ENCODE measurements around the gene CDKN1C.

CDKN1C gene

GRCh38 chr11:2890466-2891294, 5.1 kb upstream of the CDKN1C start:
- no peak for DNase-seq (ENCODE audit: low read depth in 3 of 3)

DNA sequence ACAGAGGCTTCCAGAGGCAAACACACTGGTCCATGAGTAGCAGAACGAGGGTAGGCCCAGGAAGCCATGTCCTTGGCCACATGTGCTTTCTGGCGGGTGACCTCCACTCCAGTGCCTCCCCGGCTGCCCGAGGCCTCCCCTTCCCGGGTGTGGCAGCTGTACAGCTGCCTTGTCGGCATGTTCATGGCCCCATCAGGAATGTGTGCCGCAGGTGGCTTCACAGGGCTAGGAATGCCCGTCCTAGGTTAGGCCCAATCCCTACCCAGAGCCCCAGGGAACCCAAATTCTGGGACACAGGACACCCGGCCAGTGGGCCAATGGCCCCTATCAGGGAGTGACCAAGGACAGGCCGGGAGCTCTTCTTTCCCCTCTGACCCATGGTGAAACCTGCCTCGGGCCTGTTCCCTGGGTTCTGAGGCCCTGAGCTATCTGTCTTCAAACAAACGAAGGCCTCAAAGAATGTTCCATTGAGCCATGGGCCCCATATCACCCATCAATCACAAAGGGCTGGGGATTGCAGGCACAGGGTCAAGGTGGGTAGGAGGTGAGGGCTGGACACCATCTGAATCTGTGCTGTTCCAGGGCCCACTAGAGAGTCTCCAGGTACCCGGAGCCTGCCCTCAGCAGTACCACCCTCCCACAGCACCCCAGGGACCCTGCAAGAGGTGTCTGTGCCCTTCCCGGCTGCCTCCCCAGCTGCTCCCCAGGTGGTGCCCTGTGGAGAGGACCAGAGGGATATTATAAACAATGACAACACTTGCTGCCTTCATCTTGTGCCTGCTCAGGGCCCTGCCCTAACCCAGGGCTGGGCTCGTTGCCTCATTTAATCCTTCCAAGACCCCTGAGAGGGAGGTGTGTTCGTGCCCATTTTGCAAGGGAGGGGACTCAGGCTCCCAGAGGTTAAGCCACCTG, 4.0 kb upstream of the CDKN1C start:
- no peak for DNase-seq (ENCODE audit: low read depth in 3 of 3)

DNA sequence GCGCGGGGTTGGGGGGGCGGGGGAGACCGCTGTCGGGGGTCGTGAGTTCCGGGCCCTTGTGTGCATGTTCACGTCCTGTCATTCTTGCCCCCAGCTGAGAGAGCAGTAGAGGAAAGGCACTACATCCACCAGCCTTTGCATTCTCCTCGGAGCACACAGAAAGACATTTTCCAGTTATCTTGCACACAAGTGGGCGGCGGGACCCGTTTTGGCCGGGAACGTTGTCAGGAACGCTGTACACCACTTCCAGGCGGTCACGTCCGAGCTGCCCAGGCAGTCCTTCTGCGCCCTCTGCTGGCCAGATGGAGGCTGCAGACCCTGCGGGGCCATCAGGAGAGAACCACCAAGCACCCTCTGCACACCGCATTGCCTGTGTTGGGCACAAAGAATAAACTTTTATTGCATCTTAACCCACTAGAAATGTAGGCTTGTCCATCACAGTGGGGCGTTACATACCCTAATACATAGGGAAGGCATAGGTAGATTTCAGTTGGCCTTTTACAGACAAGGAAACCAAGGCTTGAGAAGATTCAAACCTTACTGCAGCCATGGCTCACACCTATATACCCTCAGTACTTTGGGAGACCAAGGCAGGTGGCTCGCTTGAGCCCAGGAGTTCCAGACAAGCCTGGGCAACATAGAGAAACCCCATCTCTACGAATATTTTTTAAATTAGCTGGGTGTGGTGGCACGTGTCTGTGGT, 2.8 kb upstream of the CDKN1C start:
- peak; percentile 74 to 81 (median 77) for DNase-seq (ENCODE audit: low read depth in 3 of 3)

- no peak for DNase-seq (ENCODE audit: low read depth in 3 of 3)
These were observed 2.1 kb upstream of the CDKN1C start for GRCh38 chr11:2887515-2888195.

GRCh38 chr11:2886936-2887335, 1.4 kb upstream of the CDKN1C start:
- no peak for DNase-seq (ENCODE audit: low read depth in 3 of 3)

- DNase-seq (ENCODE audit: low read depth in 3 of 3), result no peak
These were observed 768 bp upstream of the CDKN1C start for GRCh38 chr11:2886191-2886894.

DNA sequence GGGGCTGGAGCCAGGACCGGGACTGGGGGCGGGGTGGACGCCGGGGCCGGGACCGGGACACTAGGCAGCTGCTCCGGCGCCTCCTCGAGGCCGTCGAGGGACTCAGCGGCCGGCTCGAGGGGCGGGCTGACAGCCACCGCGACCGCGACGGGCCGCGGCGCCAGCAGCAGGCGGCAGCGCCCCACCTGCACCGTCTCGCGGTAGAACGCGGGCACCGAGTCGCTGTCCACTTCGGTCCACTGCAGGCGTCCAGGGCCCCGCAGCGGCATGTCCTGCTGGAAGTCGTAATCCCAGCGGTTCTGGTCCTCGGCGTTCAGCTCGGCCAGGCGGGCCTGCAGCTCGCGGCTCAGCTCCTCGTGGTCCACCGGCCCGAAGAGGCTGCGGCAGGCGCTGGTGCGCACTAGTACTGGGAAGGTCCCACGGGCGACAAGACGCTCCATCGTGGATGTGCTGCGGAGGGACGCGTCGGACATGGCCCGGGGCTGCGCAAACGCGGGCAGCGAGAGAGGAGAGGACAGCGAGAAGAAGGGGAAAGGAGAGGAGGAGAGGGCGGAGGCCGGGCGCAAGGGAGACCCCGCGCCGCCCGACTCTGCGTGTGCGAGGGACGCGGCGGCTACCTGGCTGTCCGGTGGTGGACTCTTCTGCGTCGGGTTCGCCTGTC, 428 bp downstream of the CDKN1C start:
- DNase-seq (ENCODE audit: low read depth in 3 of 3), result no peak

- no peak for DNase-seq (ENCODE audit: low read depth in 3 of 3)
These were observed 1.4 kb downstream of the CDKN1C start for GRCh38 chr11:2883979-2884815.

DNA sequence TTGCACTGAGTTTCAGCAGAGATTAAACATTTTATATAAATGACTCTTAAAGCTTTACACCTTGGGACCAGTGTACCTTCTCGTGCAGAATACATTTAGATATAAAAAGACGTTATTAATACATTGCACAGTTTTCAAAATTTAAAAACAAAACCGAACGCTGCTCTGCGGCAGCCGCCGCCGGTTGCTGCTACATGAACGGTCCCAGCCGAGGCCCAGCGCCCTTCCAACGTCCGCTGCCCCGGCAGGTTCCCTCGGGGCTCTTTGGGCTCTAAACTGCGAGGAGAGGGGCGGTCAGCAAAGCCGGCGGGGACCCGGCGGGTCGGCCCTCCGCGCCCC, 2.0 kb downstream of the CDKN1C start:
- no peak for DNase-seq (ENCODE audit: low read depth in 3 of 3)

DNA sequence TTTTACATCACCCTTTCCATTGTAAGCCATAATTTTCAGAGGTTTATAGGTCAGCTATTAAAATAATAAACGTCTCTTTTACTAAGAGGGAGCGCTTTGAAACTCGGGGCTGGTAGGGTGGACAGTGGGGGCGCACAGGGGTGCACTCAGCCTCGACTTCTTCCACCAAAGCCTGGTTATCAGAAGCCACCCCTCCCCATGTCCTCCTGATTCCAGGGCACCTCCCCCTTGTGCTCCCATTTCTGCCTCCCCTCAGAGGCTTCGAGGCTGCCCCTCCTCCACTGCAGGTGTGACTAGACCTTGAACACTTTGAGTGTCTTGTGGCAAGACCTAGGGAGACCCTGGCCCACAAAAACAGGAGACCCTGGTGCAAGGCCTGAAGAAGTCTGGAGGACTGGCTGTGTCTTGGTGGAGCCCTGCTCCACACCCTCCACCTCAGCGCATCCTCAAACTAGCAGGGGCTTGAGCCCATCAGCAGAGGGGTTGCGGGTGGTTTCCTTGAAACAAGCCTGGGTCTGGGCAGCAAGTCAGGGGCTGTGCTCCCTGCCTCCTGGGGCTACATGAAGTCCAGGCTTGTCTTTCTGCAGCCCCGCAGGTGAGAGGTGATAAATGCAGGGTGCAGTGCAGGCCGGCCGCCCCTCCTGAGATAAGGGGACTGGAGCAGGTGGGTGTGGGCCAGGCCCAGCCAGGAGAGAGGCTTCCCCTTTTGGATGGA, 3.0 kb downstream of the CDKN1C start:
- no peak for DNase-seq (ENCODE audit: low read depth in 3 of 3)

GRCh38 chr11:2881981-2882375, 3.6 kb downstream of the CDKN1C start:
- DNase-seq (ENCODE audit: low read depth in 3 of 3), result no peak

DNA sequence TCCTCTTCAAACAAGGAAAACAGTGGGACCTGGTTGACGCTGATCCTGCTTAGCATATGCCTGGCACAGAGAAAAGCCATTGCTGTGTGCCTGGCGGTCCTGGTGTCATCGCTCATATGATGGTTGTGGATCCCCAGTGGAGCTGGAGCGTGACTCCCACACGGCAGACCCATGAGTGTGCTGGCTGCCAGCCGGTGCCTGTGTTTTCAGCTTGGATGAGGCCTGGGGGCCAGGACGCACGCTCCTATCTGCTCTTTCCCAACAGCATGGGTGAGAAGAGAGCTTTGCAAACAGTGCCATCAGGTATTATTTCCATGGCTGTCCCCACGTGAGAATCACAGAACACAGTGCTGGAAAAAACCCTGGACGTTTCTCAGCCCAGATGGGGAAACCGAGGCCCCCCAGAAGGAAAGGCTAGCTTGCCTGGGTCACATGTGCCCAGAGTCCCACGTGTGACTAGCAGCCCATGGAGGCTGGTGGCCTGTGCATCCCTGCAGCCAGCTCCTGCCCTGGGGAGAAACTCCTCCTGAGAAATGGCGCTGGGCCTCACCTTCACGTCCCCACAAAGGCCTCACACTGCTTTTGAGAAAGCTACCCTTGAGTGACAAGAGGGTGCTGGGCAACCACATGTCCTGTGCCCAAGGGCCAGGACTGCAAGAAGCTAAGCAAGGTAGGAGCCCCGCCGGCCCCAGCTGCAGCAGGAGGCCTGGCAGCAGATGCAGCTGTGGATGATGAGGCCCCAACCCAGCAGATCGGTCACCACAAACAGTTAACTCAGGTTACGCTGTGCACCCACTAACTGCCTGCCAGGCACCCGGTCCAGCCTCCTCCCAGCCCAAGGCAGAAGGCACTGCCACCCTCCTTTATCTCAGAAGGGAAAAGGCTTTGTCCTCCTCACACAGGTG, 4.2 kb downstream of the CDKN1C start:
- no peak for DNase-seq (ENCODE audit: low read depth in 3 of 3)

DNA sequence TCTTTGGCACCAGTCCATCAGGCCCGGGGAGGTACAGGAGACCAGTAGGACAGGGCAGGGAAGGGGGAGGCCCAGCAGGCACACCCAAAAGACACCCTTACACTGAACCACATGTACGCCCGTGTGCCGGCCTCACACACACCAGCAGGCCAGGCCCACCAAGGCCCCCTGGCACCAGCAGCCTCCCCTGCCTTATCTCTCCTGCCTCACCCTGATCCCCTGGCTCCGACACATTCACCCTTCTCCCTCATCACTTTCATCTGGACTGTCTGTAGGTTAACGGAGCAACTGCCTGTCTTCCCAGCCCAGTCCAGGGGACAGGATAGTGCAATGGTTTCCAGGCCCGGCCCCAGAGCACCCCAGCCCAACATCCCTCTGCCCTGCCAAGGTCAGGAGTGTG, 4.9 kb downstream of the CDKN1C start:
- DNase-seq (ENCODE audit: low read depth in 3 of 3), result no peak

DNA sequence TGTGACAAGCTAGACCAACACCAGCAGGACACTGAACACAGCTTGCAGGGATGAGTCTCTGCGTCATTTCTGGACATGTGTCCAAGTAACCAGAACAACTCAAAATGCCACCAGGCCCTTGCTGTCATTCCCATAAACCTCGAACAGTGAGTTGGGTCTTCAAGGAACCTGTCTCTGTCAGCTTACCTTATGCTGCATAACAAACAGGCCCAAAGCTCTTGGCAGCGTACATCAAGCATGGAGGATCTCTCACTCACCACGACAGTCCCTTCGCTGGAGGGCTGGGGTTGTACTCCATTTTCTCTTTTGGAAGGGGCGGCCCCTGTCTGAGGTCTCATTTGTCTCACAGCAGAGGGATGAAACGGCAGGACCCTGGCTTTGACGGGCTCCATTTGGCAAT, 6.8 kb downstream of the CDKN1C start:
- no peak for DNase-seq (ENCODE audit: low read depth in 3 of 3)

DNA sequence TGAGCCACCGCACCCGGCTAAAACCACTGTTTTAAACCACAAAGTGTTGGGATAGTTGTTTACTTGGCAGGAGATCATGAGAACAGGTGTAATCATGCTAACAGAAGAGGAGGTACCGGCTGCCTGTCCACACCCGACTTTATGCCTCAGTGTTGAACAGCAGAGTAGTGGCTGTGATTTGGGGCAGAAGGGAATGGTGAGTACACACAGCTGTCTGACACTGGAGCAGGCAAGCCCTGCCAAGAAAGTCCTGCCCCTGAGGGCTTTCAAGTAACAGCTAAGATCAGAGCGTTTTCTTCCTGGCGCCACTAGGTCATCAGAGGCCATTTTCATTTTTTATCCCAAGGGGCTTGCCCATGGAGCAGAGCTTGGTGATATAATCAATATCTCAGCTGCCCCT, 8.1 kb downstream of the CDKN1C start:
- DNase-seq (ENCODE audit: low read depth in 3 of 3), result no peak

- no peak for DNase-seq (ENCODE audit: low read depth in 3 of 3)
These were observed 10.6 kb downstream of the CDKN1C start for GRCh38 chr11:2874963-2875362.

- DNase-seq (ENCODE audit: low read depth in 3 of 3), result no peak
These were observed 14.4 kb downstream of the CDKN1C start for GRCh38 chr11:2870969-2871680.

Data from stimulated activated CD4-positive, alpha-beta T cell treated with anti-CD3 and anti-CD28 coated beads, TNF-alpha, amount 100 ng/mL, for 4 hours (primary cell).